OCI-LY1 (cell line): ENCODE measurements around the gene IGF2BP2.

ENCODE experiments used
- CTCF ChIP-seq: fragments of 200-600 bp; sonication (generic), shearing (Covaris generic); IDR thresholded peaks from 2 replicates; pipeline ENCODE4 v1.5.1; 2017; ENCODE audit warnings: mild to moderate bottlenecking, antibody characterized with exemption, low read length, moderate library complexity, mixed read lengths
- EZH2 ChIP-seq: fragments of 200-600 bp; sonication (generic), shearing (Covaris generic); IDR thresholded peaks from 2 replicates; pipeline ENCODE4 v1.8.0; 2017; ENCODE audit warnings: borderline replicate concordance, mixed run types, mild to moderate bottlenecking, antibody characterized with exemption, low read length, moderate library complexity, mixed read lengths

GRCh38 chr3:185741586-185741985 is 83.3 kb downstream of the IGF2BP2 start:
- TF ChIP-seq CTCF = no peak
- no peak for TF ChIP-seq EZH2
